ENCODE results near the gene GPR68.

DNA sequence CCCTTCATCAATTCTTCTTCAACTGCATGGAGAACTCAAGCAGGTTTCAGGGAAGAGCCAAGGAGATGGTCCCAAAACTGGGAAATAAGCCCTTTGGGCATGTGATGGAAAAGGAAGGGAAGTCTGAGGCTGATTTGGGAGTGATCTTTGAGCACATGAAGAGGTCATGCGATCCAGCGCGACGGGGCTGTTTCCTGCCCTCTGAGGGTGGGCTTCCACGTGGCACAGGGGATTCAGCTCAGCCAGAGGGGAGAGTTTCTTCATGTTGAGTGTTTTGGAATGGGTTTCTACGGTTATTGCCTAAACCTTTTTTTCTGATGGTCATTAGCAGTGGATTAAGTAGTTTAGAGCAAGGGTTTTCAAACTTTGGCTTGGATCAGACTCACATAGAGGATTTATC is 30.2 kb downstream of the GPR68 start:
- no peak for TF ChIP-seq CTCF (IDR thresholded peaks at IDR 0.05)
- TF ChIP-seq POLR2AphosphoS5 (IDR thresholded peaks at IDR 0.05; ENCODE audit: low read depth, low read length): no peak
- TF ChIP-seq, protein P1, sequence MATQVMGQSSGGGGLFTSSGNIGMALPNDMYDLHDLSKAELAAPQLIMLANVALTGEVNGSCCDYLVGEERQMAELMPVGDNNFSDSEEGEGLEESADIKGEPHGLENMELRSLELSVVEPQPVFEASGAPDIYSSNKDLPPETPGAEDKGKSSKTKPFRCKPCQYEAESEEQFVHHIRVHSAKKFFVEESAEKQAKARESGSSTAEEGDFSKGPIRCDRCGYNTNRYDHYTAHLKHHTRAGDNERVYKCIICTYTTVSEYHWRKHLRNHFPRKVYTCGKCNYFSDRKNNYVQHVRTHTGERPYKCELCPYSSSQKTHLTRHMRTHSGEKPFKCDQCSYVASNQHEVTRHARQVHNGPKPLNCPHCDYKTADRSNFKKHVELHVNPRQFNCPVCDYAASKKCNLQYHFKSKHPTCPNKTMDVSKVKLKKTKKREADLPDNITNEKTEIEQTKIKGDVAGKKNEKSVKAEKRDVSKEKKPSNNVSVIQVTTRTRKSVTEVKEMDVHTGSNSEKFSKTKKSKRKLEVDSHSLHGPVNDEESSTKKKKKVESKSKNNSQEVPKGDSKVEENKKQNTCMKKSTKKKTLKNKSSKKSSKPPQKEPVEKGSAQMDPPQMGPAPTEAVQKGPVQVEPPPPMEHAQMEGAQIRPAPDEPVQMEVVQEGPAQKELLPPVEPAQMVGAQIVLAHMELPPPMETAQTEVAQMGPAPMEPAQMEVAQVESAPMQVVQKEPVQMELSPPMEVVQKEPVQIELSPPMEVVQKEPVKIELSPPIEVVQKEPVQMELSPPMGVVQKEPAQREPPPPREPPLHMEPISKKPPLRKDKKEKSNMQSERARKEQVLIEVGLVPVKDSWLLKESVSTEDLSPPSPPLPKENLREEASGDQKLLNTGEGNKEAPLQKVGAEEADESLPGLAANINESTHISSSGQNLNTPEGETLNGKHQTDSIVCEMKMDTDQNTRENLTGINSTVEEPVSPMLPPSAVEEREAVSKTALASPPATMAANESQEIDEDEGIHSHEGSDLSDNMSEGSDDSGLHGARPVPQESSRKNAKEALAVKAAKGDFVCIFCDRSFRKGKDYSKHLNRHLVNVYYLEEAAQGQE (IDR thresholded peaks at IDR 0.05; ENCODE audit: insufficient read depth in 1 of 2, low read depth in 2 of 2, low read length in 1 of 2): no peak
- no peak for TF ChIP-seq TCF7L2 (IDR thresholded peaks at IDR 0.05; ENCODE audit: low read depth, low read length)

All from Panc1 (cell line).